ENCODE results near the gene C16orf74.

C16orf74 gene

DNA sequence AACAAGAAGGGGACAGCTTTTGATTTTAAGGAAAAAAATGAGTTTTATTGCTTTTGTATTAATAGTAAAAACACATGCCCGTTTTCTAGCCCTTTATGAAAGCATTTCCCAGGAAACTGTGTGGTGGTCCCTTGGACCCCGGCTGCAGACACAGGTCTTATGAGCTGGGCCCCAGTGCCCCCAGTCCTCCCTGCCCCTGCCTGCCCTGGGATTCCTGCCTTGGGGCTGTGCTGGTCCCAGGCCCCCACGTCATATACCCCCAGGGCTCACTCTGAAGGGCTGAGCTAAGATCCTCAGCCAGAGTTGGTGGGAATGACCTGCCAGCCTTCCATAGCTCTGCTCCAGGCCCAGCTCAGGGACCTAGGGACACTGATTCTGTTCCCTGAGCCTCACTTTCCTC, 92.9 kb downstream of the C16orf74 start:
- H3K9me3 ChIP-seq (ENCODE audit: low read depth, low read length): no peaks in the 10 kb centered on the region
- TF ChIP-seq POLR2AphosphoS5 (IDR thresholded peaks at IDR 0.05; ENCODE audit: borderline replicate concordance, low read depth, low read length) (no peak), EZH2 (IDR thresholded peaks at IDR 0.05) (no peak), FOXP2 (optimal IDR thresholded peaks at IDR 0.05; ENCODE audit: control extremely low read depth, extremely low read length, insufficient read depth) (no peak)
- no peak for DNase-seq (ENCODE audit: low read depth, low spot score)
- no peak overlapping the region for H3K9ac ChIP-seq (ENCODE audit: insufficient read length)
- no peaks in the 10 kb centered on the region; the same call in 1 of the 2 replicates for H3K36me3 ChIP-seq (ENCODE audit: insufficient read depth, low read length)
- H3K4me3 ChIP-seq: no peak overlapping the region
- H3K27ac ChIP-seq: no peak overlapping the region

All from SK-N-MC (cell line).